HEK293 (cell line): ENCODE results near the gene RRP1.
A peak's percentile ranks its signal among the peaks of the same experiment; 100 is the strongest.

ENCODE experiments used
- CTCF ChIA-PET: fragments of 350-600 bp; formaldehyde crosslinking; extraction: SDS; loops from one replicate; lab custom pipeline; 2021; ENCODE audit warnings: antibody characterized with exemption; lab: Yijun Ruan, JAX
- POLR2A ChIA-PET: fragments of 300-600 bp; formaldehyde crosslinking; extraction: SDS; loops from one replicate; lab custom pipeline; 2020; ENCODE audit warnings: antibody characterized with exemption, inconsistent platforms; lab: Yijun Ruan, JAX
- H3K27ac ChIP-seq: fragments of 200-500 bp; sonication (Bioruptor generic); 2 replicates; pipeline ENCODE4 v1.5.1; 2014; ENCODE audit warnings: low read depth, low read length, control low read depth, inconsistent platforms; ENCODE audit errors: extremely low read depth
- H3K36me3 ChIP-seq, 2 experiments: fragments of 200-500 bp in 1 of 2; sonication (Bioruptor generic) in 1 of 2; 1 replicate in 1 of 2; 2 replicates in 1 of 2; pipeline ENCODE4 v1.5.1; 2014 to 2017; ENCODE audit warnings: inconsistent platforms in 2 of 2, low read length in 2 of 2; ENCODE audit not compliant: control insufficient read depth in 2 of 2, insufficient read depth in 1 of 2
- H3K4me1 ChIP-seq: fragments of 200-500 bp; sonication (Bioruptor generic); 2 replicates; pipeline ENCODE4 v1.5.1; 2014; ENCODE audit warnings: mild to moderate bottlenecking, low read length, inconsistent platforms; ENCODE audit not compliant: control insufficient read depth, insufficient read depth
- H3K4me3 ChIP-seq: 2 replicates; pipeline ENCODE4 v1.5.1; 2011; ENCODE audit warnings: low read depth, mild to moderate bottlenecking, control low read depth, low read length, moderate library complexity
- H3K9me3 ChIP-seq: fragments of 200-500 bp; sonication (Bioruptor generic); 2 replicates; pipeline ENCODE4 v1.5.1; 2014; ENCODE audit warnings: low read depth, low read length, inconsistent platforms; ENCODE audit not compliant: control insufficient read depth, insufficient read depth
- EGR2 ChIP-seq: fragments of 450-650 bp; formaldehyde crosslinking; IDR thresholded peaks from 2 replicates; pipeline ENCODE4 v1.5.1; 2016; ENCODE audit warnings: low read depth, missing biosample characterization, missing genetic modification characterization
- GLI2 ChIP-seq: fragments of 450-650 bp; formaldehyde crosslinking; IDR thresholded peaks from 2 replicates; pipeline ENCODE4; 2017; ENCODE audit warnings: missing biosample characterization, missing genetic modification characterization, low read depth, borderline replicate concordance
- HIC1 ChIP-seq: fragments of 450-650 bp; formaldehyde crosslinking; IDR thresholded peaks from 2 replicates; pipeline ENCODE4 v1.5.1; 2016; ENCODE audit warnings: missing biosample characterization, missing genetic modification characterization
- HOXD13 ChIP-seq: sonication (generic); formaldehyde crosslinking; IDR thresholded peaks from 2 replicates; pipeline ENCODE4 v1.8.0; 2022; ENCODE audit warnings: missing genetic modification reagents, borderline replicate concordance
- KLF9 ChIP-seq: fragments of 450-650 bp; formaldehyde crosslinking; IDR thresholded peaks from 2 replicates; pipeline ENCODE4 v1.5.1; 2016; ENCODE audit warnings: missing biosample characterization, missing genetic modification characterization, low read depth
- OSR2 ChIP-seq: fragments of 450-650 bp; formaldehyde crosslinking; IDR thresholded peaks from 2 replicates; pipeline ENCODE4 v1.5.1; 2016; ENCODE audit warnings: missing biosample characterization, missing genetic modification characterization
- SP2 ChIP-seq: fragments of 450-650 bp; formaldehyde crosslinking; IDR thresholded peaks from 2 replicates; pipeline ENCODE4 v1.5.1; 2016; ENCODE audit warnings: missing biosample characterization, missing genetic modification characterization
- ZNF121 ChIP-seq: fragments of 450-650 bp; formaldehyde crosslinking; IDR thresholded peaks from 2 replicates; pipeline ENCODE4 v1.5.1; 2016; ENCODE audit warnings: missing biosample characterization, missing genetic modification characterization
- ZNF174 ChIP-seq: fragments of 450-650 bp; formaldehyde crosslinking; IDR thresholded peaks from 2 replicates; pipeline ENCODE4 v1.5.0; 2017; ENCODE audit warnings: missing biosample characterization, mild to moderate bottlenecking, missing genetic modification characterization
- ZNF221 ChIP-seq: fragments of 450-650 bp; formaldehyde crosslinking; IDR thresholded peaks from 2 replicates; pipeline ENCODE4 v1.5.1; 2017; ENCODE audit warnings: missing biosample characterization, missing genetic modification characterization, borderline replicate concordance
- ZNF362 ChIP-seq: fragments of 450-650 bp; formaldehyde crosslinking; IDR thresholded peaks from 2 replicates; pipeline ENCODE4 v1.5.1; 2016; ENCODE audit warnings: missing biosample characterization, missing genetic modification characterization
- ZNF488 ChIP-seq: fragments of 450-650 bp; formaldehyde crosslinking; IDR thresholded peaks from 2 replicates; pipeline ENCODE4 v1.5.1; 2016; ENCODE audit warnings: missing biosample characterization, missing genetic modification characterization
- ZNF510 ChIP-seq: fragments of 450-650 bp; formaldehyde crosslinking; IDR thresholded peaks from 2 replicates; pipeline ENCODE4 v1.5.1; 2018; ENCODE audit warnings: mild to moderate bottlenecking, missing genetic modification characterization, missing biosample characterization; ENCODE audit not compliant: insufficient replicate concordance
- TF ChIP-seq, protein P1 (sequence below): IDR thresholded peaks from 2 replicates; pipeline ENCODE4 v1.6.1; 2011; ENCODE audit warnings: mild to moderate bottlenecking, low read depth, low read length, borderline replicate concordance
- TF ChIP-seq, protein P2 (sequence below): fragments of 450-650 bp; formaldehyde crosslinking; IDR thresholded peaks from 2 replicates; pipeline ENCODE4 v1.5.0; 2017; ENCODE audit warnings: missing biosample characterization, missing genetic modification characterization, borderline replicate concordance
- TF ChIP-seq, protein P3 (sequence below): fragments of 450-650 bp; formaldehyde crosslinking; IDR thresholded peaks from 2 replicates; pipeline ENCODE4 v1.5.1; 2016; ENCODE audit warnings: missing biosample characterization, missing genetic modification characterization
- TF ChIP-seq, protein P4 (sequence below): fragments of 450-650 bp; formaldehyde crosslinking; IDR thresholded peaks from 2 replicates; pipeline ENCODE4 v1.5.1; 2017; ENCODE audit warnings: missing biosample characterization, missing genetic modification characterization
- TF ChIP-seq, protein P5 (sequence below): fragments of 450-650 bp; formaldehyde crosslinking; conservative IDR thresholded peaks from 2 replicates; pipeline ENCODE4 v1.5.1; 2016; ENCODE audit warnings: low read depth, missing biosample characterization, missing genetic modification characterization

Gene RRP1

GRCh38 chr21:43739621-43740435, 49.5 kb upstream of the RRP1 start:
- peaks cover 6 to 35% of the 10 kb centered on the region in 2 experiments for H3K36me3 ChIP-seq
- H3K27ac ChIP-seq: no peak overlapping the region
- CTCF ChIA-PET: interaction anchor here (0.7 kb wide), 2 partner anchors 42 to 79 kb away, joined by 3 to 5 read pairs; no protein-coding TSS in a partner anchor
- TF ChIP-seq HIC1 (no peak), SP2 (tag by site-specific recombination) (peak; percentile 27), GLI2 (tag by site-specific recombination) (no peak), ZNF510 (tag by site-specific recombination) (no peak), HOXD13 (no peak), ZNF121 (tag by site-specific recombination) (no peak), OSR2 (tag by site-specific recombination) (no peak), ZNF174 (tag by site-specific recombination) (no peak), KLF9 (tag by site-specific recombination) (no peak), ZNF362 (tag by site-specific recombination) (no peak), ZNF488 (no peak), EGR2 (tag by site-specific recombination) (peak; percentile 48), ZNF221 (no peak)
- TF ChIP-seq, protein P1, sequence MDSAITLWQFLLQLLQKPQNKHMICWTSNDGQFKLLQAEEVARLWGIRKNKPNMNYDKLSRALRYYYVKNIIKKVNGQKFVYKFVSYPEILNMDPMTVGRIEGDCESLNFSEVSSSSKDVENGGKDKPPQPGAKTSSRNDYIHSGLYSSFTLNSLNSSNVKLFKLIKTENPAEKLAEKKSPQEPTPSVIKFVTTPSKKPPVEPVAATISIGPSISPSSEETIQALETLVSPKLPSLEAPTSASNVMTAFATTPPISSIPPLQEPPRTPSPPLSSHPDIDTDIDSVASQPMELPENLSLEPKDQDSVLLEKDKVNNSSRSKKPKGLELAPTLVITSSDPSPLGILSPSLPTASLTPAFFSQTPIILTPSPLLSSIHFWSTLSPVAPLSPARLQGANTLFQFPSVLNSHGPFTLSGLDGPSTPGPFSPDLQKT: no peak
- TF ChIP-seq, protein P2, sequence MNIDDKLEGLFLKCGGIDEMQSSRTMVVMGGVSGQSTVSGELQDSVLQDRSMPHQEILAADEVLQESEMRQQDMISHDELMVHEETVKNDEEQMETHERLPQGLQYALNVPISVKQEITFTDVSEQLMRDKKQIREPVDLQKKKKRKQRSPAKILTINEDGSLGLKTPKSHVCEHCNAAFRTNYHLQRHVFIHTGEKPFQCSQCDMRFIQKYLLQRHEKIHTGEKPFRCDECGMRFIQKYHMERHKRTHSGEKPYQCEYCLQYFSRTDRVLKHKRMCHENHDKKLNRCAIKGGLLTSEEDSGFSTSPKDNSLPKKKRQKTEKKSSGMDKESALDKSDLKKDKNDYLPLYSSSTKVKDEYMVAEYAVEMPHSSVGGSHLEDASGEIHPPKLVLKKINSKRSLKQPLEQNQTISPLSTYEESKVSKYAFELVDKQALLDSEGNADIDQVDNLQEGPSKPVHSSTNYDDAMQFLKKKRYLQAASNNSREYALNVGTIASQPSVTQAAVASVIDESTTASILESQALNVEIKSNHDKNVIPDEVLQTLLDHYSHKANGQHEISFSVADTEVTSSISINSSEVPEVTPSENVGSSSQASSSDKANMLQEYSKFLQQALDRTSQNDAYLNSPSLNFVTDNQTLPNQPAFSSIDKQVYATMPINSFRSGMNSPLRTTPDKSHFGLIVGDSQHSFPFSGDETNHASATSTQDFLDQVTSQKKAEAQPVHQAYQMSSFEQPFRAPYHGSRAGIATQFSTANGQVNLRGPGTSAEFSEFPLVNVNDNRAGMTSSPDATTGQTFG (tag by site-specific recombination): no peak
- TF ChIP-seq, protein P3, sequence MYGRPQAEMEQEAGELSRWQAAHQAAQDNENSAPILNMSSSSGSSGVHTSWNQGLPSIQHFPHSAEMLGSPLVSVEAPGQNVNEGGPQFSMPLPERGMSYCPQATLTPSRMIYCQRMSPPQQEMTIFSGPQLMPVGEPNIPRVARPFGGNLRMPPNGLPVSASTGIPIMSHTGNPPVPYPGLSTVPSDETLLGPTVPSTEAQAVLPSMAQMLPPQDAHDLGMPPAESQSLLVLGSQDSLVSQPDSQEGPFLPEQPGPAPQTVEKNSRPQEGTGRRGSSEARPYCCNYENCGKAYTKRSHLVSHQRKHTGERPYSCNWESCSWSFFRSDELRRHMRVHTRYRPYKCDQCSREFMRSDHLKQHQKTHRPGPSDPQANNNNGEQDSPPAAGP (tag by site-specific recombination): 0 out of 2 replicates have a peak, but pooled peaks have one; percentile 47
- TF ChIP-seq, protein P4, sequence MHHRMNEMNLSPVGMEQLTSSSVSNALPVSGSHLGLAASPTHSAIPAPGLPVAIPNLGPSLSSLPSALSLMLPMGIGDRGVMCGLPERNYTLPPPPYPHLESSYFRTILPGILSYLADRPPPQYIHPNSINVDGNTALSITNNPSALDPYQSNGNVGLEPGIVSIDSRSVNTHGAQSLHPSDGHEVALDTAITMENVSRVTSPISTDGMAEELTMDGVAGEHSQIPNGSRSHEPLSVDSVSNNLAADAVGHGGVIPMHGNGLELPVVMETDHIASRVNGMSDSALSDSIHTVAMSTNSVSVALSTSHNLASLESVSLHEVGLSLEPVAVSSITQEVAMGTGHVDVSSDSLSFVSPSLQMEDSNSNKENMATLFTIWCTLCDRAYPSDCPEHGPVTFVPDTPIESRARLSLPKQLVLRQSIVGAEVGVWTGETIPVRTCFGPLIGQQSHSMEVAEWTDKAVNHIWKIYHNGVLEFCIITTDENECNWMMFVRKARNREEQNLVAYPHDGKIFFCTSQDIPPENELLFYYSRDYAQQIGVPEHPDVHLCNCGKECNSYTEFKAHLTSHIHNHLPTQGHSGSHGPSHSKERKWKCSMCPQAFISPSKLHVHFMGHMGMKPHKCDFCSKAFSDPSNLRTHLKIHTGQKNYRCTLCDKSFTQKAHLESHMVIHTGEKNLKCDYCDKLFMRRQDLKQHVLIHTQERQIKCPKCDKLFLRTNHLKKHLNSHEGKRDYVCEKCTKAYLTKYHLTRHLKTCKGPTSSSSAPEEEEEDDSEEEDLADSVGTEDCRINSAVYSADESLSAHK (tag by site-specific recombination): 0 out of 2 replicates have a peak, but pooled peaks have one; percentile 24
- TF ChIP-seq, protein P5, sequence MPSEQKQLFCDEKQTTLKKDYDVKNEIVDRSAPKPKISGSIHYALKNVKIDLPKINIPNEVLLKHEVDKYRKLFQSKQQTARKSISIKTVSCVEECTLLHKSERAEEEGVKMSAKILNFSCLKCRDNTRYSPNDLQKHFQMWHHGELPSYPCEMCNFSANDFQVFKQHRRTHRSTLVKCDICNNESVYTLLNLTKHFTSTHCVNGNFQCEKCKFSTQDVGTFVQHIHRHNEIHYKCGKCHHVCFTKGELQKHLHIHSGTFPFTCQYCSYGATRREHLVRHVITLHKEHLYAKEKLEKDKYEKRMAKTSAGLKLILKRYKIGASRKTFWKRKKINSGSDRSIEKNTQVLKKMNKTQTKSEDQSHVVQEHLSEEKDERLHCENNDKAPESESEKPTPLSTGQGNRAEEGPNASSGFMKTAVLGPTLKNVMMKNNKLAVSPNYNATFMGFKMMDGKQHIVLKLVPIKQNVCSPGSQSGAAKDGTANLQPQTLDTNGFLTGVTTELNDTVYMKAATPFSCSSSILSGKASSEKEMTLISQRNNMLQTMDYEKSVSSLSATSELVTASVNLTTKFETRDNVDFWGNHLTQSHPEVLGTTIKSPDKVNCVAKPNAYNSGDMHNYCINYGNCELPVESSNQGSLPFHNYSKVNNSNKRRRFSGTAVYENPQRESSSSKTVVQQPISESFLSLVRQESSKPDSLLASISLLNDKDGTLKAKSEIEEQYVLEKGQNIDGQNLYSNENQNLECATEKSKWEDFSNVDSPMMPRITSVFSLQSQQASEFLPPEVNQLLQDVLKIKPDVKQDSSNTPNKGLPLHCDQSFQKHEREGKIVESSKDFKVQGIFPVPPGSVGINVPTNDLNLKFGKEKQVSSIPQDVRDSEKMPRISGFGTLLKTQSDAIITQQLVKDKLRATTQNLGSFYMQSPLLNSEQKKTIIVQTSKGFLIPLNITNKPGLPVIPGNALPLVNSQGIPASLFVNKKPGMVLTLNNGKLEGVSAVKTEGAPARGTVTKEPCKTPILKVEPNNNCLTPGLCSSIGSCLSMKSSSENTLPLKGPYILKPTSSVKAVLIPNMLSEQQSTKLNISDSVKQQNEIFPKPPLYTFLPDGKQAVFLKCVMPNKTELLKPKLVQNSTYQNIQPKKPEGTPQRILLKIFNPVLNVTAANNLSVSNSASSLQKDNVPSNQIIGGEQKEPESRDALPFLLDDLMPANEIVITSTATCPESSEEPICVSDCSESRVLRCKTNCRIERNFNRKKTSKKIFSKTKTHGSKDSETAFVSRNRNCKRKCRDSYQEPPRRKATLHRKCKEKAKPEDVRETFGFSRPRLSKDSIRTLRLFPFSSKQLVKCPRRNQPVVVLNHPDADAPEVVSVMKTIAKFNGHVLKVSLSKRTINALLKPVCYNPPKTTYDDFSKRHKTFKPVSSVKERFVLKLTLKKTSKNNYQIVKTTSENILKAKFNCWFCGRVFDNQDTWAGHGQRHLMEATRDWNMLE (tag by site-specific recombination): no peak

More at GRCh38 chr21:43739621-43740435, 49.5 kb upstream of the RRP1 start:
- H3K9me3 ChIP-seq: no peaks in the 10 kb centered on the region
- H3K4me1 ChIP-seq: no peaks in the 10 kb centered on the region
- POLR2A ChIA-PET: interaction anchor here (1.2 kb wide), 1 partner anchor 11 kb away, joined by 12 read pairs; no protein-coding TSS in a partner anchor
- H3K4me3 ChIP-seq: no peak overlapping the region
